H9 (cell line): ENCODE data around the gene CDH22. TPM values are rescaled to one million over a fixed set of nuclear protein-coding genes. Genes with fewer than 3 reads are reported as not detected.

Source experiments
- DNase-seq: peaks from one replicate; pipeline ENCODE4 v3.0.0-alpha.2; 2017
- H2AFZ ChIP-seq: one replicate; pipeline ENCODE4 v1.6.1; 2013; ENCODE audit warnings: mild to moderate bottlenecking, low read length, control low read depth, moderate library complexity
- H2AK5ac ChIP-seq: 2 replicates; pipeline ENCODE4 v1.6.1; 2013; ENCODE audit warnings: low read length, control low read depth, mixed read lengths; ENCODE audit not compliant: insufficient read length
- H2BK120ac ChIP-seq: one replicate; pipeline ENCODE4 v1.6.1; 2013; ENCODE audit warnings: low read depth, mild to moderate bottlenecking, low read length, control low read depth, inconsistent platforms; ENCODE audit not compliant: poor library complexity, severe bottlenecking
- H2BK12ac ChIP-seq: 2 replicates; pipeline ENCODE4 v1.6.1; 2013; ENCODE audit warnings: low read length, control low read depth, mixed read lengths, low read depth; ENCODE audit not compliant: insufficient read length
- H2BK15ac ChIP-seq: 2 replicates; pipeline ENCODE4 v1.6.1; 2013; ENCODE audit warnings: low read depth, low read length, control low read depth
- H2BK20ac ChIP-seq: one replicate; pipeline ENCODE4 v1.6.1; 2013; ENCODE audit warnings: low read depth, mild to moderate bottlenecking, low read length, control low read depth, inconsistent platforms; ENCODE audit not compliant: poor library complexity, severe bottlenecking
- H2BK5ac ChIP-seq: 2 replicates; pipeline ENCODE4 v1.6.1; 2013; ENCODE audit warnings: low read length, control low read depth, mixed read lengths; ENCODE audit not compliant: insufficient read length
- H3K14ac ChIP-seq: 2 replicates; pipeline ENCODE4 v1.6.1; 2013; ENCODE audit warnings: low read length, control low read depth; ENCODE audit not compliant: insufficient read depth
- H3K18ac ChIP-seq: 2 replicates; pipeline ENCODE4 v1.6.1; 2013; ENCODE audit warnings: low read depth, mild to moderate bottlenecking, mixed read lengths, low read length, control low read depth; ENCODE audit not compliant: insufficient read length
- H3K23ac ChIP-seq: 2 replicates; pipeline ENCODE4 v1.6.1; 2013; ENCODE audit warnings: low read length, control low read depth, mixed read lengths, low read depth; ENCODE audit not compliant: insufficient read length
- H3K23me2 ChIP-seq: 2 replicates; pipeline ENCODE4 v1.6.1; 2013; ENCODE audit warnings: low read depth, mild to moderate bottlenecking, mixed read lengths, low read length, control low read depth; ENCODE audit not compliant: insufficient read length, poor library complexity, severe bottlenecking
- H3K27ac ChIP-seq: 2 replicates; pipeline ENCODE4 v1.5.1; 2013; ENCODE audit warnings: low read length, control low read depth, mixed read lengths, low read depth; ENCODE audit not compliant: insufficient read length
- H3K27me3 ChIP-seq: 2 replicates; pipeline ENCODE4 v1.6.1; 2013; ENCODE audit warnings: low read length, control low read depth, inconsistent platforms; ENCODE audit not compliant: insufficient read depth
- H3K4ac ChIP-seq: 2 replicates; pipeline ENCODE4 v1.6.1; 2013; ENCODE audit warnings: low read depth, mild to moderate bottlenecking, control low read depth, inconsistent platforms, low read length, moderate library complexity
- H3K4me1 ChIP-seq: 2 replicates; pipeline ENCODE4 v1.6.1; 2013; ENCODE audit warnings: low read length, control low read depth, inconsistent platforms; ENCODE audit not compliant: insufficient read depth
- H3K4me2 ChIP-seq: 2 replicates; pipeline ENCODE4 v1.6.1; 2013; ENCODE audit warnings: low read length, control low read depth, mixed read lengths; ENCODE audit not compliant: insufficient read length, insufficient read depth
- H3K56ac ChIP-seq: 2 replicates; pipeline ENCODE4 v1.6.1; 2013; ENCODE audit warnings: low read depth, mild to moderate bottlenecking, mixed read lengths, low read length, control low read depth; ENCODE audit not compliant: insufficient read length
- H3K79me1 ChIP-seq: 2 replicates; pipeline ENCODE4 v1.6.1; 2013; ENCODE audit warnings: low read depth, mild to moderate bottlenecking, moderate library complexity, low read length, control low read depth, inconsistent platforms; ENCODE audit not compliant: insufficient read depth, poor library complexity, severe bottlenecking
- H3K79me2 ChIP-seq: 2 replicates; pipeline ENCODE4 v1.6.1; 2013; ENCODE audit warnings: low read length, control low read depth, inconsistent platforms; ENCODE audit not compliant: insufficient read depth
- H3K9ac ChIP-seq: 2 replicates; pipeline ENCODE4 v1.6.1; 2013; ENCODE audit warnings: low read length, control low read depth, mixed read lengths; ENCODE audit not compliant: insufficient read length; ENCODE audit errors: extremely low read depth
- H3K9me3 ChIP-seq: one replicate; pipeline ENCODE4 v1.6.1; 2013; ENCODE audit warnings: low read depth, low read length, inconsistent platforms; ENCODE audit not compliant: control insufficient read depth
- H3T11ph ChIP-seq: one replicate; pipeline ENCODE4 v1.6.1; 2013; ENCODE audit warnings: mild to moderate bottlenecking, low read length, control low read depth, inconsistent platforms
- H4K20me1 ChIP-seq: one replicate; pipeline ENCODE4 v1.6.1; 2013; ENCODE audit not compliant: control insufficient read depth, insufficient read length, insufficient read depth
- H4K5ac ChIP-seq: 2 replicates; pipeline ENCODE4 v1.6.1; 2013; ENCODE audit warnings: low read depth, mild to moderate bottlenecking, mixed read lengths, low read length, control low read depth; ENCODE audit not compliant: insufficient read length
- H4K8ac ChIP-seq: replicated peaks from 2 replicates; pipeline ENCODE4 v1.6.1; 2013; ENCODE audit warnings: low read length, control low read depth, mixed read lengths, low read depth; ENCODE audit not compliant: insufficient read length
- H4K91ac ChIP-seq: 2 replicates; pipeline ENCODE4 v1.6.1; 2013; ENCODE audit warnings: low read depth, mild to moderate bottlenecking, moderate library complexity, mixed read lengths, low read length, control low read depth; ENCODE audit not compliant: insufficient read length
- H3K27ac Mint-ChIP-seq, 3 experiments: 2 replicates in 2 of 3; 3 replicates in 1 of 3; pipeline ENCODE4 v1.8.0; 2020 to 2021; ENCODE audit warnings: mixed read lengths in 3 of 3, mild to moderate bottlenecking in 1 of 3, moderate library complexity in 1 of 3
- H3K27me3 Mint-ChIP-seq: 2 replicates; pipeline ENCODE4 v1.8.0; 2021; ENCODE audit warnings: low read depth, mild to moderate bottlenecking, moderate library complexity, mixed read lengths
- H3K36me3 Mint-ChIP-seq, 3 experiments: 2 replicates in 2 of 3; 3 replicates in 1 of 3; pipeline ENCODE4 v1.8.0; 2020 to 2021; ENCODE audit warnings: low read depth in 3 of 3, mixed read lengths in 3 of 3; ENCODE audit not compliant: insufficient read depth in 1 of 3
- H3K4me1 Mint-ChIP-seq, 2 experiments: 2 replicates each; pipeline ENCODE4 v1.8.0; 2020; ENCODE audit warnings: mixed read lengths in 2 of 2
- H3K4me3 Mint-ChIP-seq, 2 experiments: 2 replicates in 1 of 2; 3 replicates in 1 of 2; pipeline ENCODE4 v1.8.0; 2020 to 2021; ENCODE audit warnings: mild to moderate bottlenecking in 2 of 2, mixed read lengths in 2 of 2, moderate library complexity in 1 of 2
- H3K9me3 Mint-ChIP-seq, 2 experiments: 2 replicates in 1 of 2; 3 replicates in 1 of 2; pipeline ENCODE4 v1.8.0; 2020; ENCODE audit warnings: mild to moderate bottlenecking in 2 of 2, mixed read lengths in 2 of 2, moderate library complexity in 1 of 2
- WGBS: extraction: QIAGEN DNeasy Blood & Tissue Kit; methylation state at CpG from one replicate; pipeline ENCODE4 v1.1.7; 2013; ENCODE audit warnings: missing lambda C conversion rate, low lambda C conversion rate, mixed read lengths; ENCODE audit not compliant: insufficient read length; ENCODE audit errors: extremely low coverage; 5-methylcytosine and 5-hydroxymethylcytosine counted together
- total RNA-seq: library from RNA; stranded (reverse); gene quantifications from 2 replicates; pipeline ENCODE4 v1.2.1, GENCODE V29; 2021
- TF ChIP-seq, protein P1 (sequence below): fragments of 200-600 bp; sonication (generic); conservative IDR thresholded peaks from 3 replicates; pipeline ENCODE4 v1.8.0; 2021; ENCODE audit warnings: antibody characterized with exemption, mild to moderate bottlenecking

The CDH22 gene
- total RNA-seq, 1 experiment from 2014 or later, result not detected

DNA sequence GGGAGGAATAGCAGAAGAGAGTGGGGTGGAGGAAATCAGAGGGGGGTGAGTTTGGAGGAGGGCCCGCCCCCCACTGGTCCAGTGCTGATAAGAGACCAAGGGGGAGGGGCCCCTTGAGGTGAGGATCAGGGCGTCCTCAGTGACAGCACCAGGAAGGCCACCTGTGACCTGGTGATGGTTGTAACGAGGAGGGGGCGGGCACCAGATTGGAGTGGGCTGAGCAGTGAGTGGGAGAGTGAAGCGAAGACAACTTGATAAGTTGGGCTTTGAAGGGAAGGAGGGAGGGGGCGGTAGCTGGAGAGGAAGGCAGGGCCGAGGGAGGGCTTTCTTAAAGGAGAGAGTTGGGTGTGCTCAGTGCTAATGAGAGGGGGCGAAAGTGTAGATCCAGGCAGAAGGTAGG lies 30.7 kb downstream of the CDH22 start:
- Histone ChIP-seq H3K27ac (no peak overlapping the region), H3K4me1 (no peaks in the 10 kb centered on the region), H2BK120ac (no peak overlapping the region), H3K18ac (no peak overlapping the region), H2BK15ac (no peak overlapping the region), H3K79me2 (no peaks in the 10 kb centered on the region), H3K79me1 (no peaks in the 10 kb centered on the region), H3K14ac (no peak overlapping the region), H4K5ac (no peak overlapping the region), H3T11ph (no peak overlapping the region), H3K9ac (no peak overlapping the region), H3K4ac (no peak overlapping the region), H2BK20ac (no peak overlapping the region), H3K23me2 (no peaks in the 10 kb centered on the region), H3K27me3 (no peaks in the 10 kb centered on the region), H3K56ac (no peak overlapping the region), H3K9me3 (no peaks in the 10 kb centered on the region), H2BK12ac (no peak overlapping the region), H3K4me2 (no peak overlapping the region), H3K23ac (no peak overlapping the region), H4K20me1 (no peaks in the 10 kb centered on the region), H2BK5ac (no peak overlapping the region), H2AFZ (no peak overlapping the region), H4K91ac (no peak overlapping the region), H2AK5ac (no peak overlapping the region), H4K8ac (no peak overlapping the region)
- H3K27ac Mint-ChIP-seq, result no peak overlapping the region; a peak in 1 of 7 replicates
- TF ChIP-seq, protein P1, sequence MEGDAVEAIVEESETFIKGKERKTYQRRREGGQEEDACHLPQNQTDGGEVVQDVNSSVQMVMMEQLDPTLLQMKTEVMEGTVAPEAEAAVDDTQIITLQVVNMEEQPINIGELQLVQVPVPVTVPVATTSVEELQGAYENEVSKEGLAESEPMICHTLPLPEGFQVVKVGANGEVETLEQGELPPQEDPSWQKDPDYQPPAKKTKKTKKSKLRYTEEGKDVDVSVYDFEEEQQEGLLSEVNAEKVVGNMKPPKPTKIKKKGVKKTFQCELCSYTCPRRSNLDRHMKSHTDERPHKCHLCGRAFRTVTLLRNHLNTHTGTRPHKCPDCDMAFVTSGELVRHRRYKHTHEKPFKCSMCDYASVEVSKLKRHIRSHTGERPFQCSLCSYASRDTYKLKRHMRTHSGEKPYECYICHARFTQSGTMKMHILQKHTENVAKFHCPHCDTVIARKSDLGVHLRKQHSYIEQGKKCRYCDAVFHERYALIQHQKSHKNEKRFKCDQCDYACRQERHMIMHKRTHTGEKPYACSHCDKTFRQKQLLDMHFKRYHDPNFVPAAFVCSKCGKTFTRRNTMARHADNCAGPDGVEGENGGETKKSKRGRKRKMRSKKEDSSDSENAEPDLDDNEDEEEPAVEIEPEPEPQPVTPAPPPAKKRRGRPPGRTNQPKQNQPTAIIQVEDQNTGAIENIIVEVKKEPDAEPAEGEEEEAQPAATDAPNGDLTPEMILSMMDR, result no peak
- H3K4me3 Mint-ChIP-seq, result no peak overlapping the region
- peaks cover 14 to 27% of the 10 kb centered on the region in 2 experiments for H3K4me1 Mint-ChIP-seq
- H3K27me3 Mint-ChIP-seq, result peaks cover 20% of the 10 kb centered on the region
- WGBS, result no CpG with 5 or more reads among the region's 8 CpGs
- no peaks in the 10 kb centered on the region for H3K36me3 Mint-ChIP-seq
- no peaks in the 10 kb centered on the region for H3K9me3 Mint-ChIP-seq
- no peak for DNase-seq
